Nucleus accumbens (tissue), 56 donors: ENCODE results near the gene FAM184A.

Experiments used
- DNase-seq, 56 donors: peaks; one replicate each; lab custom pipeline; 2025; lab: John Stamatoyannopoulos, UW

The FAM184A gene

GRCh38 chr6:118918329-118918725 is 160.1 kb downstream of the FAM184A start:
- no peak for DNase-seq

- DNase-seq = no peak
These were observed 160.7 kb downstream of the FAM184A start for GRCh38 chr6:118917546-118918328.

GRCh38 chr6:118914598-118914997 is 163.9 kb downstream of the FAM184A start:
- DNase-seq = no peak

- no peak for DNase-seq
These were observed 165.3 kb downstream of the FAM184A start for GRCh38 chr6:118913161-118913560.

- DNase-seq = no peak
These were observed 165.8 kb downstream of the FAM184A start for GRCh38 chr6:118912646-118913045.
